D721Med (cell line): Measurements from ENCODE around the gene NTF3.

Experiments
- DNase-seq: peaks from one replicate; pipeline ENCODE4 v3.0.0; 2011; ENCODE audit warnings: low spot score; ENCODE audit not compliant: insufficient read length
- FAIRE-seq: peaks from 2 replicates; lab custom pipeline; 2011; peaks lifted over from hg19 to GRCh38; lab: Jason Lieb, UNC
- TF ChIP-seq, protein P1 (sequence below): IDR thresholded peaks from 2 replicates; pipeline ENCODE4 v1.5.1; 2012; ENCODE audit warnings: mild to moderate bottlenecking, control low read depth; ENCODE audit not compliant: insufficient read depth; ENCODE audit errors: missing control alignments

NTF3 gene

DNA sequence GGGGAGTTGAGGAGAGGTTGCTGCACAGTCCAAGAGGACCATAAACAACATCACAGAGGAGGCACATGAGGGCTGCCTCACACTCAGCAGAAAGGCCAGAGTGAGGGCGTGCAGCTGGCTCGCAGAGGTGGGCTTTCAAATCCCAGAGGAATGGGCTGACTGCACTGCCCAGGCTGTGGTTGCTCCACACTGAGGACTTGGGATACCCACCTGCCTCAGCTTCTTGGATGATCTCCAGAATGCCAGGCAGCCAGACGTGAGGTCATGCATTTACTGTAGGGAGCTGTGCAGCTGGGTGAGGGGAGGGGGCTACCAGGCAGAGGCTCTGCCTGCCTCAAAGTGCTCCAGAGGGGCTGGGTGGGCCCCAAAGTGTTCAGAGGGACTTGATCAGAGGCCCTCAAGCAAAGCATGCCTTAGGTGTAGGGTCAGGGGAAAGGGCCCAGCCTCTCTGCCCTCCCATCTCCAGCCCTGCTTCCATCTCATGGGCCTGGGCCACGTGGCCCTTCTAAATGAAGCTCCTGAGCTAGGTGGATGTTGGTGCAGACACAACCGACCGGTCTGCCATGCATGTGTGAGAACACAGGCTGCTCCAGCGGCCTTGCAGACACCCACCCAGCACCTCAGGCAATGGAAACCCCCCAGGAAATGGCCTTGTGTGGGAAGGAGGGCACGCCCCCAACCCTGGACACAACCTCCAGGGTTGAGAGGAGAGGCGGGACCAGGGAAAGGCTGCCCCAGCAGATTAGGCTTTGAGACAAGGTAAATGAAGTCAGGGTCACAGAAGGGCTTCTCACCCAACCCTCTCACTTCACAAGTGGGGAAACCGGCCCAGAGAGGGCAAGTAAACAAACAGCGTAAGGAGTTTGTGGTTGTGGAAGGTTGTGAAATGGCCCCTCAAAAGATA is 90.8 kb downstream of the NTF3 start:
- TF ChIP-seq, protein P1, sequence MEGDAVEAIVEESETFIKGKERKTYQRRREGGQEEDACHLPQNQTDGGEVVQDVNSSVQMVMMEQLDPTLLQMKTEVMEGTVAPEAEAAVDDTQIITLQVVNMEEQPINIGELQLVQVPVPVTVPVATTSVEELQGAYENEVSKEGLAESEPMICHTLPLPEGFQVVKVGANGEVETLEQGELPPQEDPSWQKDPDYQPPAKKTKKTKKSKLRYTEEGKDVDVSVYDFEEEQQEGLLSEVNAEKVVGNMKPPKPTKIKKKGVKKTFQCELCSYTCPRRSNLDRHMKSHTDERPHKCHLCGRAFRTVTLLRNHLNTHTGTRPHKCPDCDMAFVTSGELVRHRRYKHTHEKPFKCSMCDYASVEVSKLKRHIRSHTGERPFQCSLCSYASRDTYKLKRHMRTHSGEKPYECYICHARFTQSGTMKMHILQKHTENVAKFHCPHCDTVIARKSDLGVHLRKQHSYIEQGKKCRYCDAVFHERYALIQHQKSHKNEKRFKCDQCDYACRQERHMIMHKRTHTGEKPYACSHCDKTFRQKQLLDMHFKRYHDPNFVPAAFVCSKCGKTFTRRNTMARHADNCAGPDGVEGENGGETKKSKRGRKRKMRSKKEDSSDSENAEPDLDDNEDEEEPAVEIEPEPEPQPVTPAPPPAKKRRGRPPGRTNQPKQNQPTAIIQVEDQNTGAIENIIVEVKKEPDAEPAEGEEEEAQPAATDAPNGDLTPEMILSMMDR: no peak
- no peak for DNase-seq
- no peak for FAIRE-seq

DNA sequence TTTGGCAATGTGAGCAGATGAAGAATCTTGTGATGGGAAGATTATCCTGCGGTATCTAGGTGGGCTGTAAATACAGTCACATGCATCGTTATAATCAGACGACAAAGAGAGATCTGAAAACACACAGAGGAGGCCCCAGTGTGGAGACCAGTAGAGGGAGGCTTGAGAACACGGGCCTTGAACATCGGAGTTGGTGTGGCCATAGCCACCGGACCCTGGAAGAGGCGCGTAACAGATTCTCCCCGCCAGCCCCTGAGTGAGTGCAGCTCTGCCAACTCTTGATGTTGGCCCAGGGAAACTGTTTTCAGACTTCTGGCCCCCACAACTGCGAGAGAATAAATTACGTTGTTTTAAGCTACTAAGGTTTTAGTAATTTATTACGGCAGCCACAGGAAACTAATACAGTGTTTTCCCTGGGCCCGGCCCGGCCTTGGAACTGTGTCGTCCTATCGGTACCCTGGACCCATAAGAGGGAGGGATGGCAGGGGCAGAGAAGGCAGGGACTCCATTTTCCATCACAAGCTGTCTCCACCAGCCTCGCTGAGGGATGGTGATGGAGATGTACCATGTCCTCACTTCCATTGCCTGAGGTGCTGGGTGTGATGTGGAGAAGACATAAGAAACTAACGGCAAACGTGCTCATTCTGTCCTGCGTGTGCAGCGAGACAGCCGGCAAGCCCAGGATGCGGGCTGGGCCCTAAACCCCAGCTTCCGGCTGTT is 91.6 kb downstream of the NTF3 start:
- TF ChIP-seq, protein P1: no peak
- DNase-seq (no peak), FAIRE-seq (no peak)

DNA sequence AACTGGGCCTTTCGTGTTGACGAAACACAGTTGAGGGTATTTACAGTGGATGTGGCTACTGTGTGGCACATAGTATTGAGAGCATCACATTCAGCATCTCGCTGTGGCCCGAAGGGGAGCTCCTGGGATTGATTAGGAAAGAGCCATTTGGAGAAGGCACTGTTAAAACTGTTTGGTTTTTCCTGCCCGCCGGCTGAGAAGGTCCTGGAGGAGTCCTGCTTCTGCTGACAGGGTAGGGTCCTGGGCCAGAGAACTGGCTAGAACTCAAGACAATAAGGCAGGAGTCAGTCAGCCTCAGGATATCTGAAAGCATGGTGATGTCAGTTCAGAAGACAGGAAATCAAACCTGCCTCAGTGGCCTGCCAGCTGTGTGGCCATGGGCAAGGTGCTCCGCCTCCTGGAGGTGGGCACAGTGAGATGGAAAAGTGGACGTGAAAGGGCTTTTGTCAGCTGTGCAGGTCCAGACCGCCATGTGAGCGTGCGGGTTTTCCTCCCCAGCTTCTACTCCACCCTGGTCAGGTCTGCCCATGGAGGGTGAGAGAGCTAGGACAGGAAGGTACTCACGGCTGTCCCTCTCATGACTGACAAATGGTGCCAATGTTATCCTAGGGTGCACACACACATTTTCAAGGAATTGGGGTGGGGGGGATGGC is 92.3 kb downstream of the NTF3 start:
- DNase-seq (no peak), FAIRE-seq (no peak)
- TF ChIP-seq, protein P1: no peak

DNA sequence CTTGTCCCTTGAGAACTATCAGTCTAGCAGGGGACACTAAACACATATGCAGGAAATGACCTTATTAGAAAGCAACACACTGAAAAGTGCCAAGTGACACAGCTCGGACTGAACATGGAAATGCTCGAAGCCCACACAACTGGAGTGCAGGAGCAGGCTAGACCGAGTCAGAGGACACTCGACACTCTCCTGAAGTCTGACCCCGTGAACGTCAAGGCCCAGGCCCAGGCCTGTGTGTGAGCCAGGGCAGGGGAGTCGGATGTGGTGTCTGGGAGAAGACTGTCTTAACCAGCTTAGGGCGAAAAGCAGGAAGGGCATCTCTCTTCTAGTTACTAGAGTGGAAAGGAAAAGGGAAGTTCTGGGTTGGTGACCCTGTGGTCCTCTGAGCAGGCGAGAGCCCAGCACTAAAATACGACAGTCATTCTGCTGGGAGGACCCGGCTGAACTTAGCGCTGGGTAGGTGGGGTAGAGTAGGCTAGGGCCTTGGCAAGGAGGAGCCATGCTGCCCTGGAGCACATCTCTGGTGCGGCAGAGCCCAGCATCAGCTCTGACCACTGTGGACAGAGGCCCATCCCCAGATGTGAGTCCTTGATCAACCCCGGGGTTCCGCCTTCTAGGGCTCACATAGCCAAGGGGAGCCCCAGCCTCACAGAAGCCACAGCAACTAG is 93.0 kb downstream of the NTF3 start:
- TF ChIP-seq, protein P1: no peak
- DNase-seq (no peak), FAIRE-seq (no peak)

DNA sequence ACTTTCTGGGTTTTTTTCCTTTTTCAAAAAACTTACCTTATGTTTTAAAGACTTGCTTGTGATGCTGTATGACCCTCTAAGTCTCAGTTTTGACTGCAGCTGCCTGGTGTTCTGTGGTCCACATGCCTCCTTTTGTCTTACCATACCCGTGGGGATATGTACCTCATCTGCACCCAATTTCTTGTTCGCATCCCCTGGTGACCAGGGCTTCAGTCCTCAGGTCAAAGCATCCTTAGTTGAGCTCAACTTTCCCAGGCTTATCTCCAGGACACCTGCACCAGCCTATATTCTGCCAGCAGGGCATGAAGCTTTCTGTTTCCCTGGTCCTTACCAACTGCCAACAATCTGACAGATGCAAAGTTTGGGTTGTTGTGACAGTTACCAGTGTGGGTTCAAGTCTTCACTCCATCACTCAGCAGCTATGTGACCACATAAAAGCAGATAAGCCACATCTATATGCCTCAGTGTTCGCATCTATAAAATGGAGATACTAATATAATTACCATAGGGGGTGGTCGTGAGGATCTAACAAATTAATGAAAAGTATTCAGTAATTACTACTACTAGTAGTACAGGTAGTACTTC is 94.0 kb downstream of the NTF3 start:
- no peak for DNase-seq
- no peak for FAIRE-seq
- TF ChIP-seq, protein P1: no peak

DNA sequence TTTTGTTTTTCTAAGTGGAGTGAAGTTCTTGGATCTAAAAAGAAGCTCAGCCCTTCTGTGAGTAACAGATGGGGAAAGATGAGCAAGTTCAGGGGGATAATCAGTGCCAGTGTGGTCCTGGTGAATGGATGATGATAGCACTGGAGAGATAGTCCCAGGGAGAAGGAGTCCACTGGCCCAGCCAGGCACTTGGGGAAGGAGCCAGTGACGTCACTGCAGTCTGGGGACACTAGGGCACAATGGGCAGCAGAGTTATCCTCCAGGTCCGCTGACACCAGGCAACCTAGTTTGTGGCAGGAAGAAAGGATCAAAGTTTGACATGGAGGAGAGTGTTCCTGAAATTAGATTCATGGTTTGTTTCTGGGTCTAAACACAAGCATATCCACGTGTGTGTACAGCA is 101.5 kb downstream of the NTF3 start:
- TF ChIP-seq, protein P1: no peak
- DNase-seq (no peak), FAIRE-seq (no peak)
